Fibroblast of lung (primary cell): ENCODE data around the gene ACAA2. TPM values are rescaled to one million over a fixed set of nuclear protein-coding genes. Genes with fewer than 3 reads are reported as not detected.
A peak's percentile ranks its signal among the peaks of the same experiment; 100 is the strongest.

Source experiments
- DNase-seq, 2 donors: peaks; one replicate each; pipeline versions ENCODE4 v3.0.0 to v3.0.0-alpha.2; 2010; ENCODE audit warnings: low read depth in 2 of 2
- H2AFZ ChIP-seq: 2 replicates; pipeline ENCODE4 v1.5.1; 2012; ENCODE audit warnings: low read length, control low read depth, inconsistent platforms
- H3K27ac ChIP-seq: 2 replicates; pipeline ENCODE4 v1.5.1; 2011; ENCODE audit warnings: low read length, control low read depth; ENCODE audit not compliant: insufficient read depth
- H3K27me3 ChIP-seq: 2 replicates; pipeline ENCODE4 v1.5.1; 2011; ENCODE audit warnings: mild to moderate bottlenecking, low read length; ENCODE audit not compliant: control insufficient read depth, insufficient read depth
- H3K36me3 ChIP-seq: 2 replicates; pipeline ENCODE4 v1.5.1; 2011; ENCODE audit warnings: low read length; ENCODE audit not compliant: control insufficient read depth, insufficient read depth
- H3K4me1 ChIP-seq: 2 replicates; pipeline ENCODE4 v1.5.1; 2011; ENCODE audit warnings: low read length; ENCODE audit not compliant: control insufficient read depth, insufficient read depth; ENCODE audit errors: extremely low read depth
- H3K4me2 ChIP-seq: 2 replicates; pipeline ENCODE4 v1.5.1; 2011; ENCODE audit warnings: low read length, control low read depth; ENCODE audit not compliant: insufficient read depth; ENCODE audit errors: extremely low read depth
- H3K4me3 ChIP-seq, 4 experiments: fragments of 200-600 bp in 1 of 4; sonication (generic) in 1 of 4; replicated peaks in 1 of 4; 2 replicates each; pipeline ENCODE4 v1.5.1; 2011 to 2016; ENCODE audit warnings: low read length in 4 of 4, low read depth in 3 of 4, mild to moderate bottlenecking in 3 of 4, control low read depth in 2 of 4, inconsistent platforms in 1 of 4, mixed read lengths in 1 of 4; ENCODE audit not compliant: insufficient read depth in 1 of 4; ENCODE audit errors: control extremely low read depth in 1 of 4
- H3K79me2 ChIP-seq: 2 replicates; pipeline ENCODE4 v1.5.1; 2012; ENCODE audit warnings: mild to moderate bottlenecking, low read length, inconsistent platforms; ENCODE audit not compliant: control insufficient read depth, insufficient read depth
- H3K9ac ChIP-seq: 2 replicates; pipeline ENCODE4 v1.5.1; 2011; ENCODE audit warnings: mild to moderate bottlenecking, low read length, control low read depth; ENCODE audit not compliant: insufficient read depth
- H3K9me3 ChIP-seq: 2 replicates; pipeline ENCODE4 v1.5.1; 2012; ENCODE audit warnings: low read depth, low read length; ENCODE audit not compliant: control insufficient read depth, insufficient read depth
- H4K20me1 ChIP-seq: 2 replicates; pipeline ENCODE4 v1.5.1; 2011; ENCODE audit warnings: low read length; ENCODE audit not compliant: control insufficient read depth, insufficient read depth; ENCODE audit errors: extremely low read depth
- EZH2 ChIP-seq: IDR thresholded peaks from 2 replicates; pipeline ENCODE4 v1.5.1; 2012; ENCODE audit warnings: low read length, control low read depth, mild to moderate bottlenecking; ENCODE audit errors: missing control alignments
- polyA plus RNA-seq, 2 donors: library from polyadenylated mRNA; depleted of rRNA in 1 of 2; stranded (reverse) in 1 of 2; unstranded in 1 of 2; fragments of >200 nt; gene quantifications; 2 replicates each; pipeline ENCODE4 v1.2.1, GENCODE V29; 2011 to 2012; ENCODE audit warnings: missing spikeins in 1 of 2
- total RNA-seq: library from RNA; depleted of rRNA; stranded (reverse); fragments of >200 nt; gene quantifications from 2 replicates; pipeline ENCODE4 v1.2.1, GENCODE V29; 2014
- TF ChIP-seq, protein P1 (sequence below), 2 donors: IDR thresholded peaks in 1 of 2; conservative IDR thresholded peaks in 1 of 2; 1 replicate in 1 of 2; 2 replicates in 1 of 2; pipeline ENCODE4 v1.5.1; 2011 to 2012; ENCODE audit warnings: low read length in 2 of 2, control low read depth in 1 of 2, inconsistent platforms in 1 of 2, low read depth in 1 of 2, mild to moderate bottlenecking in 1 of 2

The ACAA2 gene
- total and polyA plus RNA-seq, 2 donors (not counting 1 experiment from before 2014, with no cell fraction given): 27.1 to 38.5 TPM

DNA sequence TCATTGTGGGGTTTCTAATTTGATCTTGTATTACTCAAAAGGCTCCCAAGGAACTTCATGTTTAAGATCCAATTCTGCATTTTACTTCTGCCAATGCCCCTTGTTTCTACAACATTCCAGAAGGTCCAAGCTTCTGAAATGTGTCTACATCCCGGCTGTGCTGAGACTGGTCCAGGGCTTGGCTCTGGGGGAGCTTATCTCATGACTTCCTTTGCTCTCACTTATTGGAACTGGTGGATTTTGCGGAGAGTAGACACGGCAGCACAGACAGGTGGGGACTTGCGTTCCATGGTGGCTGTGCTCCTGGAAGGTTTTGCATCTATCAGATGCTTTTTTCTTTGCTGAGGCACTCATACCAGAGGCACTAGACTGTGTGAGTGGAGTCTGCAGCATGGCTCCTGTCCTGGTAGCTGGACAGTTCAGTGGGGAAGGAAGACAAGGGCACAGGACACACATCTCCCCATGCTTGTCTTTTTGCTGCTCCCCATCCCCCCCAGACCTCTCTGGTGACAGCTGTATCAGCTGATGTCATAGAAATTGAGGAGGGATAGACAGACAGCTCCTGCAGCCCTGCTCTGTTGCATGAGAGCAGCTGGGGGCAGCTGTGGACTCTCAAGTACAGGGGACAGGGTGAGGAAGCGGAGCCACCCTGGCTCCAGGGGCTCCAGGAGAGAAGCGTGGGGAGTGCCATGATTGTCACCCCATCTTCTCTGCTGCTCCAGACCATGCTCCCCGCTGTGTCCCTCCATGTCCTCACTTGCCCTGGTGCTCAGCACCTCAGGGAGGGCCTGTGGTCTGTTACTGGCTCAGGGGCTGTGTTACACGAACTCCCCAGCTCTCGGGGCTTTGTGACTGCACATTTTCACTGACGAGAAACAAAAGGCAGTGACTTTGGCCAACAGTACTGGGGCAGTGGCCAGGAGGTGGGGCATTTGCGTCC, 46.0 kb downstream of the ACAA2 start:
- H3K4me1 ChIP-seq: no peaks in the 10 kb centered on the region
- TF ChIP-seq, protein P1, sequence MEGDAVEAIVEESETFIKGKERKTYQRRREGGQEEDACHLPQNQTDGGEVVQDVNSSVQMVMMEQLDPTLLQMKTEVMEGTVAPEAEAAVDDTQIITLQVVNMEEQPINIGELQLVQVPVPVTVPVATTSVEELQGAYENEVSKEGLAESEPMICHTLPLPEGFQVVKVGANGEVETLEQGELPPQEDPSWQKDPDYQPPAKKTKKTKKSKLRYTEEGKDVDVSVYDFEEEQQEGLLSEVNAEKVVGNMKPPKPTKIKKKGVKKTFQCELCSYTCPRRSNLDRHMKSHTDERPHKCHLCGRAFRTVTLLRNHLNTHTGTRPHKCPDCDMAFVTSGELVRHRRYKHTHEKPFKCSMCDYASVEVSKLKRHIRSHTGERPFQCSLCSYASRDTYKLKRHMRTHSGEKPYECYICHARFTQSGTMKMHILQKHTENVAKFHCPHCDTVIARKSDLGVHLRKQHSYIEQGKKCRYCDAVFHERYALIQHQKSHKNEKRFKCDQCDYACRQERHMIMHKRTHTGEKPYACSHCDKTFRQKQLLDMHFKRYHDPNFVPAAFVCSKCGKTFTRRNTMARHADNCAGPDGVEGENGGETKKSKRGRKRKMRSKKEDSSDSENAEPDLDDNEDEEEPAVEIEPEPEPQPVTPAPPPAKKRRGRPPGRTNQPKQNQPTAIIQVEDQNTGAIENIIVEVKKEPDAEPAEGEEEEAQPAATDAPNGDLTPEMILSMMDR (conservative IDR thresholded peaks at IDR 0.05 in 1 of 2, IDR thresholded peaks at IDR 0.05 in 1 of 2; ENCODE audit: low read depth in 1 of 2, low read length in 2 of 2): no peak
- TF ChIP-seq EZH2: no peak

GRCh38 chr18:49766646-49767045, 46.7 kb downstream of the ACAA2 start:
- no peak overlapping the region for H3K9ac ChIP-seq
- H3K27ac ChIP-seq: no peak overlapping the region
- H4K20me1 ChIP-seq: no peaks in the 10 kb centered on the region
- no peak overlapping the region for H2AFZ ChIP-seq
- no peak for DNase-seq
- H3K4me3 ChIP-seq: no peak overlapping the region
- H3K4me2 ChIP-seq: no peak overlapping the region
- H3K9me3 ChIP-seq: no peaks in the 10 kb centered on the region
- H3K27me3 ChIP-seq: no peaks in the 10 kb centered on the region
- no peaks in the 10 kb centered on the region for H3K36me3 ChIP-seq
- H3K79me2 ChIP-seq: no peaks in the 10 kb centered on the region
- no peak for TF ChIP-seq EZH2
- TF ChIP-seq, protein P1 (conservative IDR thresholded peaks at IDR 0.05 in 1 of 2, IDR thresholded peaks at IDR 0.05 in 1 of 2; ENCODE audit: low read depth in 1 of 2, low read length in 2 of 2): no peak
- no peaks in the 10 kb centered on the region for H3K4me1 ChIP-seq

More for the DNA sequence above, 46.0 kb downstream of the ACAA2 start:
- H3K4me3 ChIP-seq: no peak overlapping the region
- H3K4me2 ChIP-seq: no peak overlapping the region
- no peaks in the 10 kb centered on the region for H3K79me2 ChIP-seq
- no peaks in the 10 kb centered on the region for H3K9me3 ChIP-seq
- no peaks in the 10 kb centered on the region for H3K36me3 ChIP-seq
- no peak overlapping the region for H2AFZ ChIP-seq
- no peaks in the 10 kb centered on the region for H3K27me3 ChIP-seq
- DNase-seq: no peak
- H3K9ac ChIP-seq: no peak overlapping the region
- no peak overlapping the region for H3K27ac ChIP-seq
- no peaks in the 10 kb centered on the region for H4K20me1 ChIP-seq

DNA sequence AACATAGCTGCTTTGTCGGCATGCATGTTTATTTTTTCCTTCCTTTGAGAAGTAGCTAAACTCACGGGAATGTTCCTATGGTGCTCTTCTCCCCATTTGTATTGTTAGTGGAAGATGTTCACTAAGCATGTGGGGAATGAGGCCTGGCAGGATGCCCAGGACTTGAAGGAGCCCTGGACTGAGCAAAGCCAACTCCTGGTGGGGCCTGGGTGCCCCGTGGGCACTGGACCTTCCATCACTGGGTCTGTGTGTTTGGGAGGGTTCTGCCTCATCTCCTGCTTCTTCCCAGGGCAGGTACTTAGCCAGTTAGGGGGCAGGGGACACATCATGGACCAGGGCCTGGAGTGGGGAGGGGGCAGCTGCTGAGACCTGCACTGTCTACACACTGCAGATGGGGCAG, 49.3 kb downstream of the ACAA2 start:
- Histone ChIP-seq H3K9ac (no peak overlapping the region), H4K20me1 (no peaks in the 10 kb centered on the region), H2AFZ (no peak overlapping the region), H3K27ac (no peak overlapping the region), H3K79me2 (no peaks in the 10 kb centered on the region), H3K36me3 (no peaks in the 10 kb centered on the region), H3K27me3 (no peaks in the 10 kb centered on the region), H3K9me3 (no peaks in the 10 kb centered on the region), H3K4me3 (no peak overlapping the region), H3K4me2 (no peak overlapping the region), H3K4me1 (no peaks in the 10 kb centered on the region)
- peak; percentile 18 to 64 for DNase-seq
- TF ChIP-seq, protein P1 (conservative IDR thresholded peaks at IDR 0.05 in 1 of 2, IDR thresholded peaks at IDR 0.05 in 1 of 2; ENCODE audit: low read depth in 1 of 2, low read length in 2 of 2): no peak
- no peak for TF ChIP-seq EZH2
